Measurements from ENCODE around the gene PGP.

PGP gene

DNA sequence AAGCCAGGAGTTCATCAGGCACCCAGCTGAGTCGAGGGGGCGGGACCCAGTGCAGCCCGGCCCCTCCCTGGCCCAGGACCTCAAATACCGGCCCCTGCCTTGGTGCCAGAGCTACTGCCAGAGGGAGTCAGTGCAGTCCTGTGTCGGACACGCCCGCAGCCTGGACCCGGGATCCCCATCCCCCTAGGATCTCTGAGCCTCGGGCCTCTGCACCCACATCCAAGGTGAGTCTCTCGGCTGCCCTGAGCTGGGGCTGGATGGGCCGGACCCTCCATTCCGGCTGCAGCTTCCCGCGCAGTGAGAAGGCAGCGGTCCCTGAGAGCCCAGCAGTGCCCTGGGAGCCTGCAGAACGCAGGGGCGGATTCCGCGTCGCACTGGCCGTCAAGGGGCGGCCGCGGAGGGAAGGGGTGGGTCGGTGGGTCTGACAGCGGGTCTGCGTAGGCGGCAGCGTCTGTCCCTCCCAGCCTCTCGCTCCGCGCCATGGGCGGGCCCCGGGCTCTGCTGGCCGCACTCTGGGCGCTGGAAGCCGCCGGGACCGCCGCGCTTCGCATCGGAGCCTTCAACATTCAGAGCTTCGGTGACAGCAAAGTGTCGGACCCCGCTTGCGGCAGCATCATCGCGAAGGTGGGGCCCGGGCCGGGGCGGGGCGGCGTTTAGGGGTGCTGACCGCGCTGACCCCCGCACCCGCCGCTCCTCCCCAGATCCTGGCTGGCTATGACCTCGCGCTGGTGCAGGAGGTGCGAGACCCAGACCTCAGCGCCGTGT lies 21.9 kb upstream of the PGP start, which contains the start of gene DNASE1L2:
Gene DNASE1L2, plus strand, starts transcription at position 108 of the 765 bp plus-strand sequence. Its CDS starts 373 bp downstream, at position 481.
- DNase-seq, result no peak

DNA sequence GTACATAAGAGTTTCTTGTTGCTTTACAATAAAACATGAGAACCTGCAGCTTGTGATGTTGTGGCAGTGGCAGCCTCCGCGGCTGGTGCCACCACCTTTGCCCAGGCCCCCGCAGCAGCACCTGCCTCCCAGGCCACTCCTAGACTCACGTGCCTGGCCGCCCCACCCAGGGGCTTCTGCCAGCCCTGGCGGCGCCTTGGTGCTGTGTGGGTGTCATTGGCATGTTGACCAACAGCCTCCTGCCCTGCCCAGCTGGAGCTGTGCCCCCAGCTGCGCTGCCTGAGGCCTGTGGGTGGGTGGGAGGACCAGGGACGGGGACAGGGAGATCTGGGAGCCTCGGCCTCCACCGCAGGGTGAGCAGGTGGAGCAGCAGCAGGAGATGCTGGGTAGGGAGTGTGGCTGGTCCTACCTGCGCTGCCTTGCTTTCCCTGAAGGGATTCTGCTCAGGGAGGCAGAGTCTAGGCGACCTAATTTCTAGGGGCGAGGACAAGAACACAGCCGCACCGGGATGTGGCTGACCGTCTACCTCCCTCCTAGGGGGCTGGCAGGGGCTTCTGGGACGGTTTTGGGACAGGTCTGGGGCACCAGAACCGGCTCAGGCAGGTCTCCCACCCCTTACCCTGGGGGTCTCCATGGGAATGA lies 21.2 kb upstream of the PGP start:
- no peak for DNase-seq

DNA sequence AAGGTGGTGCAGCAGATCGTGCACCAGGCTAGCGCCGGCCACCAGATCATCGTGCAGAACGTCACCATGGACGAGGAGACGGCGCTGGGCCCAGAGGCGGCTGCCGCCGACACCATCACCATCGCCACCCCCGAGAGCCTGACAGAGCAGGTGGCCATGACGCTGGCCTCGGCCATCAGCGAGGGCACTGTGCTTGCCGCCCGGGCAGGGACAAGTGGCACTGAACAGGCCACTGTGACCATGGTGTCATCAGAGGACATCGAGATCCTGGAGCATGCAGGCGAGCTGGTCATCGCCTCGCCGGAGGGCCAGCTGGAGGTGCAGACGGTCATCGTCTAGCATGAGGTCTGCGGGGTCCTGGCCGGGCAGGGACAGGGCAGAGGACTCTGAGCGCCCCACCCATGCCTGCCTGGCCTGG lies 20.6 kb upstream of the PGP start:
- no peak for DNase-seq

DNA sequence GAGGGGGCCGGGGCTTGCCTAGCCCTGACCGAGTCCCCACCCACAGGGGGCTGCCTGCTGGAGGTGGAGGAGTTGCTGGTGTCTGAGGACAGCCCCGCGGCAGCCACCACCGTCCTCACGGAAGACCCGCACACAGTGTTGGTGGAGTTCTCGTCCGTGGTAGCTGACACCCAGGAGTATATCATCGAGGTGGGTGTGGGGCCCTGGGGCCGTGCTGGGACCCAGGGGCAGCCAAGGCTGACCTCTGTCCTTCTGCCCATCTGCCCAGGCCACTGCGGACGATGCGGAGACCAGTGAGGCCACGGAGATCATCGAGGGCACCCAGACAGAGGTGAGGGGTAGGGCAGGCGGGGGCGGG lies 20.2 kb upstream of the PGP start:
- DNase-seq, result no peak

DNA sequence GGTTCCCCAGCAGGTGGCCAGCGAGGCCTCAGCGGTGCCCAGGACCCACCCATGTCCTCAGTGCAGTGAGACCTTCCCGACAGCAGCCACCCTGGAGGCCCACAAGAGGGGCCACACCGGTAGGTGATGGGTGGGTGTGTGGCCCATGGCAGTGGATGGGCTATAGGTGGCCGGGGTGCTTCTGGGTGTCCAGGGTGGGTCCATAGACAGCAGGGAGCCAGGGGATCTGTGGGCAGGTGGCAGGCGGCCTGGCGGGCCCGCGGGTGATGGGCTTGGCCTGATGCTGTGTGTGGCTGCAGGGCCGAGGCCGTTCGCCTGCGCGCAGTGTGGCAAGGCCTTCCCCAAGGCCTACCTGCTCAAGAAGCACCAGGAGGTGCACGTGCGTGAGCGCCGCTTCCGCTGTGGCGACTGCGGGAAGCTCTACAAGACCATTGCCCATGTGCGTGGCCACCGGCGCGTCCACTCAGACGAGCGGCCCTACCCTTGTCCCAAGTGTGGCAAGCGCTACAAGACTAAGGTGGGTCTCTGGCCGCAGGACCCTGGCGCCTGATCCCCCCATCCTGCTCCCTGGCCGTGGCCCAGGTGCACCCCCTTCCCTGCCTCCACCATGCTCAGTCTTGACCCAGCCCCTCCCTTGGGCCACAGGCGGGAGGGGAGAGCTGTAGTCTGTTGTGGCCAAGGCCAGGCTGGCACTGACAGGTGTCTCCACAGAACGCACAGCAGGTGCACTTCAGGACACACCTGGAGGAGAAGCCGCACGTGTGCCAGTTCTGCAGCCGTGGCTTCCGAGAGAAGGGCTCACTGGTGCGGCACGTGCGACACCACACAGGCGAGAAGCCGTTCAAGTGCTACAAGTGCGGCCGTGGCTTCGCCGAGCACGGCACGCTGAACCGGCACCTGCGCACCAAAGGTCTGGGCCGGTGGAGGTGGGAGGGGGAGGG lies 19.5 kb upstream of the PGP start:
- DNase-seq, result no peak

DNA sequence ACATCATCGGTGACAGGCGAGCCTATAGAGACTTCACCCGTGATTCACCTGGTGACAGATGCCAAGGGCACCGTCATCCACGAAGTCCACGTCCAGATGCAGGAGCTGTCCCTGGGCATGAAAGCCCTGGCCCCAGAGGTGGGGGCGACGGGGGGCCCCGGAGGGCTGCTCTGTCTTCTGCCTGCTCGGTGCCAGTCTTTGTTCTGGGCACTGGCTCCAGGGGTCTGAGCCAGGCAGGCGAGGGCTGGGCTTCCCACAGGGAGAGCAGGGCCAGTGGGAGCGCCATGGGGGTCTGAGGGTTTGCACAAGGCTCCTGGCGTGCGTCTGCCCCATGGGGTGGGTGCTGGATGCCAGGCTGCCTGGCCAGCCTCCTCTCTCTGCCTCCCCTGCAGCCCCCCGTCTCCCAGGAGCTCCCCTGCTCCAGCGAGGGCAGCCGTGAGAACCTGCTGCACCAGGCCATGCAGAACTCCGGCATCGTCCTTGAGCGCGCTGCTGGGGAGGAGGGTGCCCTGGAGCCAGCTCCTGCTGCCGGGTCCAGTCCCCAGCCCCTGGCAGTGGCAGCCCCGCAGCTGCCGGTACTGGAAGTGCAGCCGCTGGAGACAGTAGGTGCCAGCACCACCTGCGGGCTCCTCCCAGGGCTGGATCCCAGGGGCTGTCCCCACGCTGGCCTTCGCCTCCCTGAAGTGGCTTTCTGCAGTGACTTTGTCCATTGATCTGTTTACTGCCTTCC lies 18.6 kb upstream of the PGP start:
- no peak for DNase-seq

DNA sequence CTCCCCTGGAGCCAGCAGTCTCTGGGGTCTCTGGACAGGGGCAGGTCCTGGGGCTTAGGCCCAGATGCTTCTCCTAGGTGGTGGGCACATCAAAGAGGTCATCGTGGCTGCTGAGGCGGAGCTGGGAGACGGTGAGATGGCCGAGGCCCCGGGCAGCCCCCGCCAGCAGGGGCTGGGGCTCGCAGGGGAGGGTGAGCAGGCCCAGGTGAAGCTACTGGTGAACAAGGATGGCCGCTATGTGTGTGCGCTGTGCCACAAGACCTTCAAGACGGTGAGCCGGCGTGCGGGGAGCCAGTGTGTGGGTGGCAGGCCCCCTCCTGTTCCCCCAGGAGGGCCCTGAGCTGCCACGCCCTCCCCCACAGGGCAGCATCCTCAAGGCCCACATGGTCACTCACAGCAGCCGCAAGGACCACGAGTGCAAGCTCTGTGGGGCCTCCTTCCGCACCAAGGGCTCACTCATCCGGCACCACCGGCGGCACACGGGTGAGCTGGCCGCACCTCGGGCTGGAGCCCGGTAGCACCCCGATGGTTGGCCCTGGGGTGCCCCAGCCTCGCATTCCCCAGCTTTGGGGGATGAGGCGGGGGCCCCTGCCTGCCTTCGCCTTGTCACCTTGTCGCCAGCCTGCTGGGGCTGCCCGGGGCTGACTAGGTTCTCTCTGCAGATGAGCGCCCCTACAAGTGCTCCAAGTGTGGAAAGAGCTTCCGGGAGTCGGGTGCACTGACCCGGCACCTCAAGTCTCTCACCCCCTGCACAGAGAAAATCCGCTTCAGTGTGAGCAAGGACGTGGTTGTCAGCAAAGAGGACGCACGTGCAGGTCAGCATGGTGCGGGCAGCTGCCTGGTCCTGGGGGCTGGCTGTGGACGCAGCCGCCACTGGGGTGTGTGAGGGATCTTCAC lies 17.7 kb upstream of the PGP start:
- DNase-seq, result no peak

DNA sequence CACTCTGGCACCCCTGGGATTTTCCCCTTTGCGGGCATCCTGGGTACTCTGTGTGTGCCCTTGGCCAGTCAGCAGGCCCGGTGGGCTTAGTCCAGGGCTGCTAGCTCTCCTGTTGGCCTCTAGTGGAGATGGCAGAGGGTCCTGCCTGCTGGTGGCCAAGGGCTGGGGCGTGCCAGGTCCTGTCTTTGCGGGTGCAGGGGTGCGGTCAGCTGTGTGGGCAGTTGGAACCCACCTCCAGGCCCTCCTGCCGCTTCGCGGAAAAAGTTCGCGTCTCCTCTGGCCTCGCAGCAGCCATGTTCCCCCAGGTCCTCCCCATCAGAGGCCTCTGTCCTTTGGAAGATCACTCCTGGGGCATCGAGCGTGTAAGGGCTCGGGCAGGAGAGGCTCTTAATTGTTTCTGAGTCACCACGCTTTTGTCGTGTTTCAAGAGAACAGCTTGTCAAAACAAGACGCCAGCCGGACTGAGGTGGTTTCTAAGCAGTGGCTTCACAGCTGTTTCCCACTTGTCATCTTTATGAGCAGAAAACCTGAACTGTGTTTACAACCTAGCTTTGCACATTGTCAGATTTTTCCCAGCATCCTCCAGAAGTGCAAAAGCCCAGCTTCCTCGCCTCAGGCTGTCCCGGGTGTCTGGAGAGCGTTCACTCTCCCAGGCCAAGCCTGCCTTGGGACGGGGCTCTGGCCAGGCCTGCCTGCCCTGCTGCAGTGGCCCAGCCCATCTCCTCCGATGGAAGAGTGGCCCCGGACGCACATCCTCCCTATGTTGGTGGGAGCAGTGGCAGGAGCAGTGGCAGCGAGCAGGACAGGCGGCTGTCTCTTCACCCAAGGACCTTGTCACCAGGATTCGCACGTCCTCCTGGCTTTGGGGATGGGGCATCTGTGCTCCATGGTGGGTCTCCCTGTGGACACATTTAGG lies 16.6 kb upstream of the PGP start:
- no peak for DNase-seq

DNA sequence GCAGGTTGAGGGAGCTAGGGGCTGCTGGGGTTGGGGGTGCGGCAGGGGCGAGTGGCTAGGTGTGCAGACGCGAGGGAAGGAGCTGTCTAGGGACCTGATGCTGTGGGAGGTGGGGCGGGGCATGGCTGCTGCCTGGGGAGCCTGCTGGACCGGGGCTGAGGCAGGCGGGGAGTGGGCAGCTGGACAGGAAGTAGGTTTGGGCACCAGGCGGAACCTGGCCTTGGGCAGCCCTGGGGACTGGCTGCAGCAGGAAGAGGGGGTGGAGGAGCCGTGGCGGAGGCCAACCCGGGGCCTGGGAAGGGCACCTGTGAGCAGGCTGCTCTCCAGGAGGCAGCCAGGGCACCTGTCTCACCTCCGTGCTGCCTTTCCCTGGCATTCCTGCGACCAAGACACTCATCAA lies 15.7 kb upstream of the PGP start:
- no peak for DNase-seq

DNA sequence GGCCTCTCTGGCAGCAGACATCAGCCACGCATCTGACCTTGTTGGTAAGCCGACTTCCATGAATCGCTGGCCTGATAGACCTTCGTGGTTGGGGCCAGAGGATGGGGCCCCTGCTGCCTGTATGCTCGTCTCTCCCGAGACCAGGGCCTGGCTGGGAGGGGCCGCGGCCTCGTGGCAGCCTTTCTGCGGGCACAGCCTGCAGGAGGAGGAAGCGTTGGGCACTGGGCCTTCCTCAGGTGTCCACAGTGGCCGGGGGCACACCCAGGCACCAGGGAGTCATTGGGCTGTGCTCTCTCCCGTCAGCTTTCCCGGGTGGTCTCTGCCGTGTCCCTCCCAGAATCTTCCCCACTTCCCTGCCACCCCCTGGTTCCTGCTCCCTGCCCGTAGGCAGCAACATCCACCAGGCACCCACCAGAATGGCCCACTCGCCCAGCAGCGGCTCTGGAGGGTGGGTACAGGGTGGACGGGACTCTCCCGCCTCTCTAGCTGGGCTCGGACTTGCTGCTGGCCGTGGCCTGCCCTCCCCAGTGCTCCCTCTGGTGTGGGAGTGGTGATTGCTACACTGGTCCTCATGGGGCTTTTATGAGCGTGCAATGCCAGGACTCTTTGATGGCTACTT lies 15.1 kb upstream of the PGP start:
- no peak for DNase-seq

DNA sequence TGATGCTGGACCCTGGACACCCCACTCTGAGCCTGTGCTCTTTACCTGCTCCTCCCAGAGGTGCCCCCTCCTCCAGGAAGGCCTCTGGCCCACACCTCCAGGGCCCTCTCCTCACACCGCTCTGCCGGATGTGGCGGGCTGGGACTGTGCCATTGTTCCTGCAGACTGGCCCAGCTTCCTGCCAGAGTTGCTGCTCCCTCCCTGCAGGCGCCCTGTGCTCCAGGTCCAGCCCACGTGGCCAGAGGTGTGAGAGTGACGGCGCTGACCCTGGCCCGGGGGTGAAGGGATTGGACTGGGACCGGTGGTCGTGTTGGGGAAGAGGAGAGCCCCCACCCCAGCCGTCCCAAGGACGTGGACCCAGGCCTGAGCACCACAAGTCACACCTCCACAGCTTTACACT lies 14.5 kb upstream of the PGP start:
- DNase-seq, result no peak

DNA sequence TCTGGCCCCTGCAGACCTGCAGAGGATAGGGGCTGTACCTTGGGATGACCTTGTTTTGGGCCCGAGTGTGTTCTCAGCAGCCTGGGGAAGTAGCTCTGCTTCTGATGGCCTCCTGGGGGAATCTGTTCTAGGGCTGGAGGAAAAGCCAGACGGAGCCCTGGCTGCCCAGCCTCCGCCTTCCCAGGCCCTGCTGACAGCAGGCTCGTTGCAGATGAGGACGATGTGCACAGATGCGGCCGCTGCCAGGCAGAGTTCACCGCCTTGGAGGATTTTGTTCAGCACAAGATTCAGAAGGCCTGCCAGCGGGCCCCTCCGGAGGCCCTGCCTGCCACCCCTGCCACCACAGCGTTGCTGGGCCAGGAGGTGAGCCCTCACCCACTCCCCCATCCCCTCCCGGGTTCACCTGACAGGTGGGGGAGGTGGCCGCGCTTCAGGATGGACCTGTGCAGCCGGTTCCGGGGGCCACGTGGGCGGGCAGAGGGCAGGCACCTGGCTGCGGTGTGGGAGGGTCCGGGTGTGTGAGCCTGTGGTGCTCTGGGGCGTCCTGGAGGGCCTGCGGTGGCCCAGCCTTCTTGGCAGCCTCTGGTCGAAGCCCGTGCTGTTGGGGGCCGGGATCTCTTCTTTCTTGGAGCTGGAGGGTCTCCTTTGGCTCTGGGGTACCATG lies 13.7 kb upstream of the PGP start:
- no peak for DNase-seq

DNA sequence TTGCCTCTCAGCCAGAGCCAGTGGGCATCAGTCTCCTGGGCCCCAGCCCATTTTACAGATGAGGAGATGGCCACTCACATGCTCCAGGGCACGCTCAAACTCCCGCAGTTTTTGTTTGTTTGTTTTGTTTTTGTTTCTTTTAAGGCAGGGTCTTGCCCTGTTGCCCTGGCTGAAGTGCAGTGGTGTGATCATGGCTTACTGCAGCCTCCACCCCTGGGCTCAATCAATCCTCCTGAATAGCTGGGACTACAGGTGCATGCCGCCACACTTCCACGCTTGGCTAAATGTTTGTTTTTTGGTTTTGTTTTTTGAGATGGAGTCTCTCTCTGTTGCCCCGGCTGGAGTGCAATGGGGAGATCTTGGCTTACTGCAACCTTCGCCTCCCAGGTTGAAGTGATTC lies 12.3 kb upstream of the PGP start:
- no peak for DNase-seq

DNA sequence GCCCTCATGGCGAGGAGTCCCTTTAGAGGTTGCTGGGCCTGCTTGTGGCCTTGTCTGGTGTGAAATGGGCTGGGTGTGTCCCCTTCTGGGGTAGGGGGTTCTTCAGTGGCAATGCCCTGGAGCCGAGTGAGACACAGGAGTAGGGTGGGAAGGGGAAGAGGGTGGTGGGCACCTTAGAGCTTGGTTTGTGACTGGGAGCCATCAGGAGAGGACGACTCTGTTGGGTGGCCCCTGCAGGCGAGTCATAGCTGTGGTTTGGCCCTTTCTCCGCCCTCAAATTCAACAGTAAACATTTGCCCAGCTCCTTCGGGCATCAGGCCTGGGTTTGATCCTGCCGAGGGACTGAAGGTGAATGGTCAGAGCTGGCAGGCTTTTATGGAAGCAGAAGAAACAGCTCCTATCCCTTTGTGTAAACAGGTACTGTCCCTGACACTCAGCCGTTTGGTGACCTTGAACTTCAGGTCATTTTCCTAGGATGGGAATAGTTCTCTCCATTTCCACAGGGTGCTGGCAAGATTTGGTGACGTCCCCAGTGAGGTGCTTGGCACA lies 11.7 kb upstream of the PGP start:
- DNase-seq, result no peak

DNA sequence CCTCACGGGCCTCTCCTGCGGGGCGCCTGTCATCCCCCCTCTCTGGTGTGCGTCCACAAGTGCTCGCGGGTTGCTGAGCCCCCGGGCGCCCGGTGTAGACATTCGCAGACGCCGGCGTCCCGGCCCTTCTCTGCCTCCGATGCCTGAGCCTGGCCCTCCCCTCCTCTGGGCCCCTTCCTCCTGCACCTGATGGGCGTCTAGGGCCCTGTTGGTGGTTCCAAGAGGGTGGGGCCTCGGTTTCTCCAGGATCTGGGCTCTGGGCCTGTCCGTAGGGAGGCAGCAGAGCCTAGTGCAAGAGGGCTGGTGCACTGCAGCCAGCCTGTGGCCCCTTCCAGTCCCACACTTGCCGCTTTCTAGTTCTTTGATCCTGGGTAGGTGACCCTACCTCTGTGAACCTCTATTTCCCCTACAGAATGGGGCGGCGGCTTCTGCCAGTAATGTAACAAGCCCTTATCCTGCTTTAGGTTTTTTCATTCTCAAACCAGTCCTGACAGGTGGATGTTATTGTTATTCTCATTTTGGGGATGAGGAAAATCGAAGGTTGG lies 9.4 kb upstream of the PGP start:
- no peak for DNase-seq

DNA sequence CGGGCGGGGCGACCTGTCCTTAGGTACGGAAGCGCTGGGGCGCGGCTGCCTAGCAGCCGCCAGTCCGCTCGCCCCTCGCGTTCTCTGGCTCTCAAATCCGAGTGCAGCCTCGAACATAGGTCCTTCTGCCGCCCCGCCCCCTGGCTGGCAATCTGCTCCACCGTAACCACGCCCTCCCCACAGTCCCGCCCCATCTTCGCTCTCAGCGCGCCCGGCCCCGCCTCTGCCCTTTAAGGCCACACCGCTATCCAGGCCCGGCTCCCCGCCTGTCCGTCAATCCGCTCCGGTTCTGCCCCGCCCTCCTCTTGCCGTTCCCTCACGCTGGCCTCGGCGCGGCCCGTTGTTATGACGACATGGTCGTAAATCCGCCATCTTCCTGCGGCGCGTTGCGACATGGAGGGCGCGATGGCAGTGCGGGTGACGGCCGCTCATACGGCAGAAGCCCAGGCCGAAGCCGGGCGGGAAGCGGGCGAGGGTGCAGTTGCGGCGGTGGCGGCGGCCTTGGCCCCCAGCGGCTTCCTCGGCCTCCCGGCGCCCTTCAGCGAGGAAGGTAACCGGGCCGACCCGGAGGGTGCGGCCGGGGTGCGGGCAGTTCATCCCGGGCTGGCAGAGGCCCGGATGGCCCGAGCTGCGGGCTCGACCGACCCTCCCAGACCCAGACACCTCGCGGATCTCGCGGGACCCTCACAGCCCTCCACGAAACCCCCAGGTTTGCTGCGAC lies 8.7 kb upstream of the PGP start, which contains the start of gene E4F1:
Gene E4F1, plus strand, starts transcription at position 371 of the 721 bp plus-strand sequence. Its CDS starts 23 bp downstream, at position 394.
- peak; percentile 94 for DNase-seq

DNA sequence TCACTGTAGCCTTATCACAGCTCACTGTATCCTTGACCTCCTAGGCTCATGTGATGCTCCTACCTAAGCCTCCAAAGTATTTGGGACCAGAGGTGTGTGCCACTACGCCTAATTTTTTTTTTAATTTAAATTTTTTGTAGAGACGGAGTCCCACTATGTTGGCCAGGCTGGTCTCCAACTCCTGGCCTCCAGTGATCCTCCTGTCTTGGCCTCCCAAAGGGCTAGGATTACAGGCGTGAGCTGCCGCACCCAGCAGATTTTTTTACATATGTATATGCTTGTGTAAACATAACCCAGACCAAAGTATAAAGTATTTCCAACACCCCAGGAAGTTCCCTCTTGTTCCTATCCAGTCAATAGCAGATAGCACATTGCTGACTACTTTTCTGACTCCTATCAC lies 1.7 kb upstream of the PGP start:
- DNase-seq, result no peak
